Suprapubic skin (tissue), 4 donors: ENCODE measurements around the gene WNK1. TPM values are rescaled to one million over a fixed set of nuclear protein-coding genes. Genes with fewer than 3 reads are reported as not detected.

Experiments
- DNase-seq, 2 donors: peaks; one replicate each; pipeline ENCODE4 v3.0.0-alpha.2; 2019; ENCODE audit warnings: low spot score in 2 of 2
- H3K27ac ChIP-seq: fragments of 200-600 bp; sonication (generic); one replicate; pipeline ENCODE4 v1.5.1; 2019
- H3K27me3 ChIP-seq: fragments of 200-600 bp; sonication (generic); one replicate; pipeline ENCODE4 v1.5.1; 2019
- H3K36me3 ChIP-seq: fragments of 200-600 bp; sonication (generic); one replicate; pipeline ENCODE4 v1.5.1; 2019
- H3K4me1 ChIP-seq: fragments of 200-600 bp; sonication (generic); one replicate; pipeline ENCODE4 v1.5.1; 2019
- H3K4me3 ChIP-seq: fragments of 200-600 bp; sonication (generic); one replicate; pipeline ENCODE4 v1.5.1; 2019; ENCODE audit warnings: mild to moderate bottlenecking
- H3K9me3 ChIP-seq: fragments of 200-600 bp; sonication (generic); one replicate; pipeline ENCODE4 v1.5.1; 2019
- CTCF ChIP-seq, 2 donors: fragments of 200-600 bp in 1 of 2; fragments of 450-650 bp in 1 of 2; sonication (generic) in 1 of 2; IDR thresholded peaks; one replicate each; pipeline ENCODE4 v1.5.1; 2016 to 2019; ENCODE audit warnings: antibody characterized with exemption in 2 of 2, mild to moderate bottlenecking in 1 of 2, moderate library complexity in 1 of 2
- EP300 ChIP-seq: sonication (generic); formaldehyde crosslinking; IDR thresholded peaks from one replicate; pipeline ENCODE4 v1.6.1; 2017; ENCODE audit warnings: antibody characterized with exemption
- POLR2A ChIP-seq, 2 donors: fragments of 450-650 bp; IDR thresholded peaks; one replicate each; pipeline ENCODE4 v1.6.1; 2017; ENCODE audit warnings: antibody characterized with exemption in 2 of 2, mild to moderate bottlenecking in 2 of 2, moderate library complexity in 2 of 2
- POLR2AphosphoS5 ChIP-seq, 3 donors: sonication (generic); formaldehyde crosslinking; IDR thresholded peaks; one replicate each; pipeline ENCODE4 v1.6.1; 2017; ENCODE audit warnings: antibody characterized with exemption in 3 of 3
- WGBS: methylation state at CpG from one replicate; pipeline ENCODE4 v1.1.5; 2018; 5-methylcytosine and 5-hydroxymethylcytosine counted together
- total RNA-seq, 4 donors: library from RNA; depleted of rRNA; stranded (reverse); fragments of >200 nt; gene quantifications; one replicate each; pipeline ENCODE4 v1.1.0, GENCODE V29; 2016

Gene WNK1
- total RNA-seq, 4 donors from 2014 or later = 368 to 724 (median 435) TPM

- no peak overlapping the region for H3K27ac ChIP-seq
Observed at GRCh38 chr12:795305-795704, 42.9 kb downstream of the WNK1 start.

GRCh38 chr12:800401-800800 is 48.0 kb downstream of the WNK1 start:
- Histone ChIP-seq H3K4me3 (no peak overlapping the region), H3K36me3 (no peaks in the 10 kb centered on the region), H3K9me3 (no peaks in the 10 kb centered on the region), H3K4me1 (peaks cover 31% of the 10 kb centered on the region), H3K27me3 (no peaks in the 10 kb centered on the region), H3K27ac (no peak overlapping the region)
- TF ChIP-seq EP300 (no peak), CTCF (IDR thresholded peaks at IDR 0.05) (no peak), POLR2AphosphoS5 (IDR thresholded peaks at IDR 0.05) (no peak), POLR2A (IDR thresholded peaks at IDR 0.05) (no peak)
- no peak for DNase-seq

More at GRCh38 chr12:795305-795704, 42.9 kb downstream of the WNK1 start:
- Histone ChIP-seq H3K4me3 (no peak overlapping the region), H3K36me3 (no peaks in the 10 kb centered on the region), H3K27me3 (no peaks in the 10 kb centered on the region), H3K9me3 (no peaks in the 10 kb centered on the region), H3K4me1 (peaks cover 33% of the 10 kb centered on the region)
- DNase-seq = no peak
- 69% methylated on average over 4 of the region's 4 CpGs for WGBS
- TF ChIP-seq CTCF (IDR thresholded peaks at IDR 0.05) (no peak), POLR2A (IDR thresholded peaks at IDR 0.05) (no peak), POLR2AphosphoS5 (IDR thresholded peaks at IDR 0.05) (no peak), EP300 (no peak)

- Histone ChIP-seq H3K4me3 (no peak overlapping the region), H3K9me3 (no peaks in the 10 kb centered on the region), H3K27ac (no peak overlapping the region), H3K27me3 (no peaks in the 10 kb centered on the region), H3K4me1 (peaks cover 38% of the 10 kb centered on the region), H3K36me3 (no peaks in the 10 kb centered on the region)
- TF ChIP-seq CTCF (IDR thresholded peaks at IDR 0.05) (no peak), EP300 (no peak), POLR2AphosphoS5 (IDR thresholded peaks at IDR 0.05) (no peak), POLR2A (IDR thresholded peaks at IDR 0.05) (no peak)
- no peak for DNase-seq
- 39% methylated on average over 3 of the region's 3 CpGs for WGBS
Observed at GRCh38 chr12:802242-803120, 50.1 kb downstream of the WNK1 start.

GRCh38 chr12:805022-805632 is 52.7 kb downstream of the WNK1 start:
- Histone ChIP-seq H3K4me3 (no peak overlapping the region), H3K4me1 (peaks cover 39% of the 10 kb centered on the region), H3K36me3 (no peaks in the 10 kb centered on the region), H3K9me3 (no peaks in the 10 kb centered on the region), H3K27me3 (no peaks in the 10 kb centered on the region), H3K27ac (no peak overlapping the region)
- TF ChIP-seq POLR2AphosphoS5 (IDR thresholded peaks at IDR 0.05) = no peak
- TF ChIP-seq EP300 = no peak
- no peak for TF ChIP-seq POLR2A (IDR thresholded peaks at IDR 0.05)
- TF ChIP-seq CTCF (IDR thresholded peaks at IDR 0.05) = no peak
- no peak for DNase-seq
- 56% methylated on average over 3 of the region's 3 CpGs for WGBS

GRCh38 chr12:806200-806791 is 53.9 kb downstream of the WNK1 start:
- Histone ChIP-seq H3K27me3 (no peaks in the 10 kb centered on the region), H3K4me1 (peaks cover 47% of the 10 kb centered on the region), H3K27ac (no peak overlapping the region), H3K36me3 (no peaks in the 10 kb centered on the region), H3K9me3 (no peaks in the 10 kb centered on the region), H3K4me3 (no peak overlapping the region)
- TF ChIP-seq EP300 (no peak), CTCF (IDR thresholded peaks at IDR 0.05) (no peak)
- 89% methylated on average over 3 of the region's 3 CpGs for WGBS
- DNase-seq = no peak
